Nasal cavity respiratory epithelium epithelial cell of viscerocranial mucosa (primary cell): Measurements from ENCODE around the gene ROCK2. TPM values are rescaled to one million over a fixed set of nuclear protein-coding genes. Genes with fewer than 3 reads are reported as not detected.

Experiments
- total RNA-seq: library from RNA; depleted of rRNA; stranded (reverse); fragments of >200 nt; gene quantifications from 2 replicates; pipeline ENCODE4 v1.2.3, GENCODE V29; 2014

Gene ROCK2
- total RNA-seq = 26.7 and 33.0 TPM in 2 replicates

GRCh38 chr2:11344342-11344955 is at the start of gene ROCK2:
Gene ROCK2 (minus strand): TSS chr2:11344636. CDS start chr2:11344136, 500 bp downstream.

DNA sequence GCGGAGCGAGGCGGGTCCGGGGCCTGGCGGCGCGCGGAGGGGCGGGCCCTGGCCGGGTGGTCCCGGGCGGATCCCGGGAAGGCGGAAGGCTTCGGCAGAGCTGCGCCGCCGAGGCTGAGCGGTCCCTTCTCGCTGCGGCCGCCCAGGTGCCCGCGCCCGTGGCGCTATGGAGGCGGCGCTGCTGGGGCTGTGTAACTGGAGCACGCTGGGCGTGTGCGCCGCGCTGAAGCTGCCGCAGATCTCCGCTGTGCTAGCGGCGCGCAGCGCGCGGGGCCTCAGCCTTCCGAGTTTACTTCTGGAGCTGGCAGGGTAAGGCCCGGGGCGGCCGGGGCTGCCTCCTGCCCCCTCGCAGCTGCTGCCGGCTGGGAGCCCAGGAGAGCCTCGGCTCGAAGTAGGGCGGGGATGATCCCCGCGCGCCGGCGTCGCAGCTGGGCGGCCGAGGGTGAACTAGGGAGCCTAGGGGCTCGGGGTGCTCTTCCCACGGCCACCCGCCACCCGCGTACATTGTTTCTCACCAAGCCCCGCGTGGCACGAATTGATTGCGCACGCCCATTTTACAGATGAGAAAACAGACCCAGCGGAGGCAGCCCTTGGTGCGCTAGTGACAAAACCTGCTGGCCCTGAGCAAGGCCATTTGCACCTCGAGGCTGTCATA is 188.9 kb downstream of the ROCK2 start, which contains the start of gene SLC66A3:
Gene SLC66A3 (plus strand): TSS at position 87 of the 655 bp plus-strand sequence. CDS start 80 bp downstream, at position 167.

Other genes with a start within 250 kb of the ROCK2 start
- 8.5 and 18.1 TPM in 2 replicates for gene SLC66A3, start 189.2 kb downstream of the ROCK2 start, total RNA-seq
- gene E2F6, start 121.5 kb upstream of the ROCK2 start, total RNA-seq = 13.7 and 16.6 TPM in 2 replicates
- gene GREB1, start 189.4 kb upstream of the ROCK2 start, total RNA-seq = 0.28 and 0.34 TPM in 2 replicates